Measurements from ENCODE around the gene PODXL. TPM values are rescaled to one million over a fixed set of nuclear protein-coding genes. Genes with fewer than 3 reads are reported as not detected.
"Not testable (repeated sequence)": the region's sequence is repeated elsewhere in the genome, so short reads cannot be mapped to it uniquely, and the experiment has no call there.

Gene PODXL
- polyA plus RNA-seq, 1 donor from 2014 or later, result 4.5 TPM

GRCh38 chr7:131467788-131468187 lies 88.6 kb downstream of the PODXL start:
- no peak for TF ChIP-seq EP300 (conservative IDR thresholded peaks at IDR 0.05; ENCODE audit: poor library complexity, severe bottlenecking)
- TF ChIP-seq CTCF (IDR thresholded peaks at IDR 0.05; ENCODE audit: poor library complexity, severe bottlenecking), result no peak
- no peak for TF ChIP-seq TAF1 (IDR thresholded peaks at IDR 0.05; ENCODE audit: low read depth)
- no peak for TF ChIP-seq REST (IDR thresholded peaks at IDR 0.05; ENCODE audit: borderline replicate concordance)
- no peak for TF ChIP-seq MXI1 (conservative IDR thresholded peaks at IDR 0.05; ENCODE audit: poor library complexity, severe bottlenecking)
- no peak for TF ChIP-seq RAD21 (conservative IDR thresholded peaks at IDR 0.05)
- no peak for TF ChIP-seq EZH2 (IDR thresholded peaks at IDR 0.05; ENCODE audit: borderline replicate concordance, insufficient read depth, low read length, poor library complexity, severe bottlenecking)
- TF ChIP-seq POLR2AphosphoS5 (IDR thresholded peaks at IDR 0.05), result no peak
- Histone ChIP-seq H3K36me3 (ENCODE audit: insufficient read depth, low read length) (peaks cover 4% of the 10 kb centered on the region), H3K27ac (ENCODE audit: low read length) (no peak overlapping the region), H3K4me3 (ENCODE audit: low read length) (no peak overlapping the region), H3K9me3 (ENCODE audit: low read length) (no peaks in the 10 kb centered on the region), H4K20me1 (ENCODE audit: insufficient read depth) (no peaks in the 10 kb centered on the region), H3K79me2 (replicated peaks; ENCODE audit: insufficient read depth, low read length) (no peaks in the 10 kb centered on the region), H3K9ac (ENCODE audit: low read length) (no peak overlapping the region), H3K27me3 (ENCODE audit: insufficient read depth, low read depth, low read length) (no peaks in the 10 kb centered on the region), H3K9me2 (ENCODE audit: insufficient read depth, low read length) (no peaks in the 10 kb centered on the region), H3F3A (ENCODE audit: insufficient read depth, low read length, poor library complexity, severe bottlenecking) (no peaks in the 10 kb centered on the region), H3K4me2 (ENCODE audit: low read length) (no peak overlapping the region), H2AFZ (ENCODE audit: low read depth, low read length) (no peak overlapping the region)

- Histone ChIP-seq H2AFZ (ENCODE audit: low read depth, low read length) (no peak overlapping the region), H3K36me3 (ENCODE audit: insufficient read depth, low read length) (peaks cover 4% of the 10 kb centered on the region), H3K27ac (ENCODE audit: low read length) (no peak overlapping the region), H3F3A (ENCODE audit: insufficient read depth, low read length, poor library complexity, severe bottlenecking) (no peaks in the 10 kb centered on the region), H3K4me2 (ENCODE audit: low read length) (no peak overlapping the region), H3K27me3 (ENCODE audit: insufficient read depth, low read depth, low read length) (no peaks in the 10 kb centered on the region), H3K79me2 (replicated peaks; ENCODE audit: insufficient read depth, low read length) (no peaks in the 10 kb centered on the region), H3K4me3 (ENCODE audit: low read length) (no peak overlapping the region), H4K20me1 (ENCODE audit: insufficient read depth) (no peaks in the 10 kb centered on the region), H3K9ac (ENCODE audit: low read length) (no peak overlapping the region), H3K9me3 (ENCODE audit: low read length) (no peaks in the 10 kb centered on the region), H3K9me2 (ENCODE audit: insufficient read depth, low read length) (no peaks in the 10 kb centered on the region)
- no peak for TF ChIP-seq EP300 (conservative IDR thresholded peaks at IDR 0.05; ENCODE audit: poor library complexity, severe bottlenecking)
Measured at GRCh38 chr7:131466735-131467365, 89.6 kb downstream of the PODXL start.

GRCh38 chr7:131462715-131463114 lies 93.7 kb downstream of the PODXL start:
- not testable (repeated sequence) for H3K27ac ChIP-seq (ENCODE audit: low read length); H3K36me3 ChIP-seq (ENCODE audit: insufficient read depth, low read length); H3K4me2 ChIP-seq (ENCODE audit: low read length); H3K9ac ChIP-seq (ENCODE audit: low read length); H3K9me2 ChIP-seq (ENCODE audit: insufficient read depth, low read length); H2AFZ ChIP-seq (ENCODE audit: low read depth, low read length); H3K27me3 ChIP-seq (ENCODE audit: insufficient read depth, low read depth, low read length); H3K79me2 ChIP-seq (replicated peaks; ENCODE audit: insufficient read depth, low read length); H3K9me3 ChIP-seq (ENCODE audit: low read length); H4K20me1 ChIP-seq (ENCODE audit: insufficient read depth); H3K4me3 ChIP-seq (ENCODE audit: low read length); H3F3A ChIP-seq (ENCODE audit: insufficient read depth, low read length, poor library complexity, severe bottlenecking)

Data from neural cell (in vitro differentiated cells).